ENCODE results near the gene SCFD2. TPM values are rescaled to one million over a fixed set of nuclear protein-coding genes. Genes with fewer than 3 reads are reported as not detected.

Gene SCFD2
- total RNA-seq, 1 experiment from 2014 or later = 8.4 TPM

GRCh38 chr4:52937829-52938228, 428.0 kb downstream of the SCFD2 start:
- no peak for DNase-seq (ENCODE audit: low spot score)
- intact Hi-C loops (cut with micrococcal nuclease; ENCODE audit: unreplicated experiment) = no loop called here
- H3K4me1 ChIP-seq (ENCODE audit: insufficient read depth, low read length, poor library complexity, severe bottlenecking) = no peaks in the 10 kb centered on the region
- POLR2A ChIA-PET (ENCODE audit: low non-redundant PET) = no interaction called here
- H3K36me3 ChIP-seq (ENCODE audit: insufficient read depth, low read length, poor library complexity, severe bottlenecking) = no peaks in the 10 kb centered on the region
- no peak overlapping the region for H3K4me3 ChIP-seq (ENCODE audit: low read depth, low read length, poor library complexity, severe bottlenecking)
- no peaks in the 10 kb centered on the region for H3K27me3 ChIP-seq (replicated peaks; ENCODE audit: insufficient read depth, low read depth, low read length, poor library complexity)
- no peak overlapping the region for H3K27ac ChIP-seq (ENCODE audit: low read depth, low read length, poor library complexity, severe bottlenecking)
- no peaks in the 10 kb centered on the region for H3K9me3 ChIP-seq (ENCODE audit: low read depth, low read length, poor library complexity, severe bottlenecking)
- BruUV-seq (replicated peaks) = no TSS peak
- CTCF ChIA-PET = no interaction called here
- TF ChIP-seq EZH2 (IDR thresholded peaks at IDR 0.05; ENCODE audit: borderline replicate concordance, low read depth, low read length, poor library complexity, severe bottlenecking) (no peak), CTCF (conservative IDR thresholded peaks at IDR 0.05; ENCODE audit: low read depth, low read length) (no peak)

GRCh38 chr4:52936729-52937128, 429.1 kb downstream of the SCFD2 start:
- ChIA-PET POLR2A (ENCODE audit: low non-redundant PET) (no interaction called here), CTCF (no interaction called here)
- intact Hi-C loops (cut with micrococcal nuclease; ENCODE audit: unreplicated experiment) = no loop called here
- no peaks in the 10 kb centered on the region for H3K4me1 ChIP-seq (ENCODE audit: insufficient read depth, low read length, poor library complexity, severe bottlenecking)
- H3K27me3 ChIP-seq (replicated peaks; ENCODE audit: insufficient read depth, low read depth, low read length, poor library complexity) = no peaks in the 10 kb centered on the region
- DNase-seq (ENCODE audit: low spot score) = no peak
- H3K9me3 ChIP-seq (ENCODE audit: low read depth, low read length, poor library complexity, severe bottlenecking) = no peaks in the 10 kb centered on the region
- no TSS peak for BruUV-seq (replicated peaks)
- H3K4me3 ChIP-seq (ENCODE audit: low read depth, low read length, poor library complexity, severe bottlenecking) = no peak overlapping the region
- no peak overlapping the region for H3K27ac ChIP-seq (ENCODE audit: low read depth, low read length, poor library complexity, severe bottlenecking)
- no peaks in the 10 kb centered on the region for H3K36me3 ChIP-seq (ENCODE audit: insufficient read depth, low read length, poor library complexity, severe bottlenecking)
- no peak for TF ChIP-seq EZH2 (IDR thresholded peaks at IDR 0.05; ENCODE audit: borderline replicate concordance, low read depth, low read length, poor library complexity, severe bottlenecking)
- TF ChIP-seq CTCF (conservative IDR thresholded peaks at IDR 0.05; ENCODE audit: low read depth, low read length) = no peak

- POLR2A ChIA-PET (ENCODE audit: low non-redundant PET) = no interaction called here
- H3K27ac ChIP-seq (ENCODE audit: low read depth, low read length, poor library complexity, severe bottlenecking) = no peak overlapping the region
- no peaks in the 10 kb centered on the region for H3K4me1 ChIP-seq (ENCODE audit: insufficient read depth, low read length, poor library complexity, severe bottlenecking)
- no peaks in the 10 kb centered on the region for H3K9me3 ChIP-seq (ENCODE audit: low read depth, low read length, poor library complexity, severe bottlenecking)
- no peak for TF ChIP-seq EZH2 (IDR thresholded peaks at IDR 0.05; ENCODE audit: borderline replicate concordance, low read depth, low read length, poor library complexity, severe bottlenecking)
- no peak for TF ChIP-seq CTCF (conservative IDR thresholded peaks at IDR 0.05; ENCODE audit: low read depth, low read length)
- H3K36me3 ChIP-seq (ENCODE audit: insufficient read depth, low read length, poor library complexity, severe bottlenecking) = no peaks in the 10 kb centered on the region
- H3K4me3 ChIP-seq (ENCODE audit: low read depth, low read length, poor library complexity, severe bottlenecking) = no peak overlapping the region
- DNase-seq (ENCODE audit: low spot score) = no peak
- intact Hi-C loops (cut with micrococcal nuclease; ENCODE audit: unreplicated experiment) = no loop called here
- no TSS peak for BruUV-seq (replicated peaks)
- CTCF ChIA-PET = no interaction called here
- H3K27me3 ChIP-seq (replicated peaks; ENCODE audit: insufficient read depth, low read depth, low read length, poor library complexity) = no peaks in the 10 kb centered on the region
These were observed 430.5 kb downstream of the SCFD2 start for GRCh38 chr4:52935317-52935716.

Measured in A673 (cell line).